GM18909 (cell line): ENCODE measurements around the gene DPYSL5.
"Not testable (repeated sequence)": the region's sequence is repeated elsewhere in the genome, so short reads cannot be mapped to it uniquely, and the experiment has no call there.

ENCODE experiments used
- ATAC-seq: cut with Tn5 transposase; IDR thresholded peaks from one replicate; pipeline ENCODE4 v1.9.1; 2021; ENCODE audit warnings: mild to moderate bottlenecking; ENCODE audit not compliant: unreplicated experiment, poor library complexity

DPYSL5 gene, protein sequence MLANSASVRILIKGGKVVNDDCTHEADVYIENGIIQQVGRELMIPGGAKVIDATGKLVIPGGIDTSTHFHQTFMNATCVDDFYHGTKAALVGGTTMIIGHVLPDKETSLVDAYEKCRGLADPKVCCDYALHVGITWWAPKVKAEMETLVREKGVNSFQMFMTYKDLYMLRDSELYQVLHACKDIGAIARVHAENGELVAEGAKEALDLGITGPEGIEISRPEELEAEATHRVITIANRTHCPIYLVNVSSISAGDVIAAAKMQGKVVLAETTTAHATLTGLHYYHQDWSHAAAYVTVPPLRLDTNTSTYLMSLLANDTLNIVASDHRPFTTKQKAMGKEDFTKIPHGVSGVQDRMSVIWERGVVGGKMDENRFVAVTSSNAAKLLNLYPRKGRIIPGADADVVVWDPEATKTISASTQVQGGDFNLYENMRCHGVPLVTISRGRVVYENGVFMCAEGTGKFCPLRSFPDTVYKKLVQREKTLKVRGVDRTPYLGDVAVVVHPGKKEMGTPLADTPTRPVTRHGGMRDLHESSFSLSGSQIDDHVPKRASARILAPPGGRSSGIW

GRCh38 chr2:26847655-26848335, at the start of gene DPYSL5:
DPYSL5 (plus strand) TSS chr2:26848132; CDS start chr2:26898500, 50,368 bp downstream.
- no peak for ATAC-seq

DNA sequence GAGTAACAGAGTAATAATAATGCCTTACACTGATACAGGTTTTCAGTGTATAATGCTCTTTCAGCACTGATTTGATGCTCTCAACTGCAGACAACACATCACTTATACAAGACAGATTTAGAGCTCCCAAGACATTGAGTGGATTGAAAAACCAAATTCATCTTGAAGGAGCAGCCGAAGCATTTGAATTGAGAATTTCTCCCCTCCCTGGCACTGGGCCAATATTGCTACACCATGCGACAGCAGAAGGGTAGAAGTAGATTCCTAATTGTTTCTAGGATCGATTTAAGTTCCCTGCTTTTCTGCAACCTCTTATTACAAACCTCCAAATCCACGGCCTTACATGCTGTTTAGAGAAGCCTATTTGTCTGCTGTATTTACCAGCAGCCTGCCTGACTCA, 46.6 kb upstream of the DPYSL5 start:
- no peak for ATAC-seq

DNA sequence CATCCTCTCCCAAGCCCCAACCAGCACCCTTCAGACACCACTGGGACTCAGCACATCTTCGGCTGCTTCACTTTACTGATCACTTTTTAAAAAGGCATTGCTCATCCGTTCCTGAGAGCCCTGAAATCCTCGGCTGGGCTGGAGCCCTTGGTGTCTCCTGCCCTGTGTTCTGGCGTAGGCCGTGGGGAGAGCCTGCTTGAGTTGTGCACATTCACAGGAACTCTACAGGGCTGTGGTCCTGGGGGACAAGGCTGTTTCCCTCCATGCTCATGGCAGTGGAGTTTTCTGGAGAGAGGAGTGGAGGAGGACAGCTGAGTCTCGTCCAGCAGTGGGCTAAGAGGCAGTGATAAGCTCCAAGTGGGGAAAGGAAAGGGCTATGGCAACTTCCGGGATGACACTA, 46.1 kb upstream of the DPYSL5 start:
- ATAC-seq = no peak

DNA sequence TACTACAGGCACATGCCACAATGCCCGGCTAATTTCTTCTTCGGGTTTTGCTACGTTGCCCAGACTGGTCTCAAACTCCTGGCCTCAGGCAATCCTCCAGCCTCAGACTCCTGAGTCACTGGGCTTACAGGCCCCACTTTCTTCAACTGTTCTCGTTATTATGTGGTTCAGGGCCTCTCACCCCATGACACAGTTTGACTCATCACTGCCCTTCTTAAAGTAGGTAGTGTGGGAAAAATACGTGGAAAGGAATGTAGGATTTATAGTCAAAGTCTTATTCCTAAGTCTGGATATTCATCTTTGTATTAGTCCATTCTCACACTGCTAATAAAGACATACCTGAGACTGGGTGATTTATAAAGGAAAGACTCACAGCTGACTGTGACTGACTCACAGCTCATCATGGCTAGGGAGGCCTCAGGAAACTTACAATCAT, 42.7 kb upstream of the DPYSL5 start:
- ATAC-seq = no peak

DNA sequence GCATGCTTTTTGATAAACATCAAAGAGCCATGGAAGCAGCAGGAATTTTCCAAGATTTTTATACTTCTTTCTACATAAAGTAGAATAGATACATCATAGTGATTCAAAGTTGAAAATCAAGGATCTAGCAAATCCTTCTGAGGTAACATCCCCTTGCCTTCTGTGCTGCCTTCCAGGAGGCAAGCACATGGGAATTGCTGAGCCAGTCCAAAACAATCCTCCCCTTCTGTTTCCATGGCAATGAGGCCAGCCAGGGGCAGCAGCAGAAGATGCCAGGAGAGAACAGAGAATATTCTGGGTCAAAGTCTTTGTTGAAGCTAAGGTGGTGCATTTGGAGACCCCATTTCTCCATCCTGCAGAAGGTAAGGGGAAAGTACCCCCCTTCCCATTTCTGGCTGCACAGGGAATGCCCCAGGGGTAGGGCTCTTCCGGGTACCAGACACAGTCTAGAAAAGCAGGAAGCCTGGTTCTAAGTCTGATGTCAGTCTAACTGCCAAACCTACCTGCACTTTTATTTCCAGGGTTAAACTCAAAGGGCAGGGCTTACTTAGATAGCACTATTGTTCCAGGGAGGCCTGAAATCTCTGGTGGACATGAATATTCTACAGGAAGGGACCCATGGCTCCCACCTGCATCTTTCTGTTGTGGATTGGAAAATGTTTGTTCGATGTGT, 40.0 kb upstream of the DPYSL5 start:
- ATAC-seq = no peak

- ATAC-seq = no peak
Observed at GRCh38 chr2:26809211-26809610, 38.7 kb upstream of the DPYSL5 start.

- no peak for ATAC-seq
Observed at GRCh38 chr2:26809876-26810577, 37.9 kb upstream of the DPYSL5 start.

DNA sequence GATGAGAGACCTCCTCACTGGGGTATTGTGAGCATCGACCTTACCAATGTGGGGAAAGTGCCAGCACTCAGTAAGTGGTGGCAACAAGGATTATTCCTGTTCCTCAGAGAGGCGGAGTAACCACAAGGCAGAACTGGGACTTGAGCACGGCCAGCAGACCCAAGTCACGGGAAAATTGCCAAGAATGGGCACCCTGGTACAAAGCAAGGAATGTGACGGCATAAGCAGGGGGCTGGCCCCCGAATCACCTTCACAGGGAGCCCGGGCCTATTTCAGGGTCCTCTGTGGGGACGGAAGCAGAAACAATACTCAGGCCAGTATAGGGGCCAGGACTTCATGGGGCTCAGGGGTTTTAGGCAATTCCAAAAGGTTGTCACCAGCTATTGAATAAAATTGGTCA, 36.7 kb upstream of the DPYSL5 start:
- no peak for ATAC-seq

DNA sequence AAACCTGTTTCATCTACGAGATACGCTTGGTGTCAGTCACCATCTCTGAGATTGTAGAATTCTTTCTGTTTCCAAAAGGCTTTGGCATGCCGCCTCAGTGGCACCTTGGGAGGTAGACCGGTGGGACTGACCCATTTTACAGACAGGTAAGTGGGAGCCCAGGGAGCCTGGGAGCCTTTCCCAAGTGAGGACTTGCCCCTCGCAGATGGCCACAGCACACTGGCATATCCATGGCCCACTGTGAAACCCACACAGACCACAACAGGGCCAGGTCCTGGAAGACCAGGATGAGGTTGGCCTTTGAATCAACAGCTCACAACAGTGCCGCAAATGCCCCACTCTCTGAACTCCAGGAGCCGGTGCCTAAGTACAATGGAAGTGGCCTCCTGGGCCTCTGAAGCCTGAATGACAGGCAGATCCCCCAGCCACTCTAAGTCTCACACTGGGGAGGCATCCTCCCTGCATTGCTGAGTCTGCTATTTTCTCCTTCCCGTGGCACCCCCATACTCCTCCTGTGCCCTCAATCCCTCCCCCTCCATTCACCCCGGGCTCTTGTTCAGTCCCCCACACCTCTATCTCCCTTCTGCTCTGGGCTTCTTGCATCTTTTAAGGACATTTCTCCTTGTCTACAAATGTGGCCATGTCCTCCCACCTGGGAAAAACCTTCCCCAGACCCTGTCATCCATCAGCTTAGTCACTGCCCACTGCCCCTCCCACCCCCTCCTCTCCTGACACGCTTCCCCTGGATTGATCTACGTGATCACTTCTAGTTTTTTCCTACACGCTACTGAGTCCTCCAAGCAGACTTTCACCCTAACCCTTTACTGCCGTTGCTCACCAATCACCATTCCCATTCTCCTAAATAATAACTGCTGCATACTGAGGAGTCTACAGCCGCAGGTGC, 35.9 kb upstream of the DPYSL5 start:
- no peak for ATAC-seq

DNA sequence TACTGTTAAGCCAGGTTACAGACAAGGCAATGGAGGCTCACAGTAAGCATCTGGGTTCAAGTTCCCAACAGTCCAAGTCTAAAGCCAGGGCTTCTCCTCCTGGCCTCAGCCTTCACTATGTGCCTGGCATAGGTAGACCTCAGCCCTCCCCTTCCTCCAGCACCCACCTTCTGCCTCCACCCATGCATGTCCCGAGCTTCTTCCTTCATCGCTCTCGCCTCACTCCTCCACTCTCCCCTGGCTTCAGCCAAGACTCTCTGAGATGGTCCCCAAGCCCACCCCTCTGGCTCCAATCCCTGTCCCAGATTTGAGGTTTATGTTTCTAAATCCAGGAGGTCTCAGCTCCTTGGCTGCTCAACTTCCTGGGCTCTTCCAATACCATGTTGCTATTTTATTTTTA, 35.2 kb upstream of the DPYSL5 start:
- ATAC-seq = no peak

- ATAC-seq = not testable (repeated sequence)
Observed at GRCh38 chr2:26814072-26814765, 33.7 kb upstream of the DPYSL5 start.

- ATAC-seq = no peak
Observed at GRCh38 chr2:26816893-26817292, 31.0 kb upstream of the DPYSL5 start.

- ATAC-seq = no peak
Observed at GRCh38 chr2:26818255-26818654, 29.7 kb upstream of the DPYSL5 start.

DNA sequence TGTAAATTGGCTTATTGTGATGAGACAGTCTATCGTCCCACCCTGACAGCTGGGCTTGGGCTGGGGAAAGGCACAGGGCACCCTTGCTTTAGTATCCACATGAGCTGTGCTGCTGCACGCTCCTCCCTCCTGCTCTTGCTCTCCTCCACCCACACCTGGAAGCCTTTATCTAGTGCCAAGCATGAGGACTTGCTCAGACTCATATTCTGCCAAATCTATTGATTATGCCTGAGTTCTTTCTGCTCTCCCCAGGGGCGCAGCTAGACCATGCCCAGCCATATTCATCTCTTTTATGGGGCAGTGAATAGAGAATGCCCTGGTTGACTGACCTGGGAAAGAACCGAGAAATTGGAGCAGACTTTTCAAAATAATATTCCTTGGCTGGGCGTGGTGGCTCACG, 29.0 kb upstream of the DPYSL5 start:
- no peak for ATAC-seq

- ATAC-seq = no peak
Observed at GRCh38 chr2:26820932-26821331, 27.0 kb upstream of the DPYSL5 start.

GRCh38 chr2:26822877-26823276, 25.1 kb upstream of the DPYSL5 start:
- ATAC-seq = no peak

GRCh38 chr2:26838121-26838906, 9.6 kb upstream of the DPYSL5 start:
- no peak for ATAC-seq
